Uterus (tissue), 4 donors: Measurements from ENCODE around the gene COL4A2. TPM values are rescaled to one million over a fixed set of nuclear protein-coding genes. Genes with fewer than 3 reads are reported as not detected.
A peak's percentile ranks its signal among the peaks of the same experiment; 100 is the strongest.
"Not testable (repeated sequence)": the region's sequence is repeated elsewhere in the genome, so short reads cannot be mapped to it uniquely, and the experiment has no call there.

Experiments
- DNase-seq, 2 donors: peaks; one replicate each; pipeline ENCODE4 v3.0.0-alpha.2; 2019 to 2020
- H3K27ac ChIP-seq, 2 donors: fragments of 200-600 bp; sonication (generic); 1 replicate in 1 of 2; 2 replicates in 1 of 2; pipeline ENCODE4 v1.5.1; 2016 to 2018
- H3K27me3 ChIP-seq, 2 donors: fragments of 200-600 bp; sonication (generic); one replicate each; pipeline ENCODE4 v1.5.1; 2018 to 2019; ENCODE audit warnings: control low read depth in 1 of 2
- H3K36me3 ChIP-seq, 2 donors: fragments of 200-600 bp; sonication (generic); one replicate each; pipeline ENCODE4 v1.5.1; 2019; ENCODE audit warnings: control low read depth in 1 of 2
- H3K4me1 ChIP-seq, 2 donors: fragments of 200-600 bp; sonication (generic); one replicate each; pipeline ENCODE4 v1.5.1; 2018 to 2019; ENCODE audit warnings: control low read depth in 1 of 2
- H3K4me3 ChIP-seq, 2 donors: fragments of 200-600 bp; sonication (generic); 1 replicate in 1 of 2; 2 replicates in 1 of 2; pipeline ENCODE4 v1.5.1; 2018 to 2019; ENCODE audit warnings: mild to moderate bottlenecking in 1 of 2
- H3K9me3 ChIP-seq, 2 donors: fragments of 200-600 bp; sonication (generic); one replicate each; pipeline ENCODE4 v1.5.1; 2019; ENCODE audit warnings: control low read depth in 1 of 2
- CTCF ChIP-seq, 4 experiments: fragments of 200-600 bp in 2 of 4; fragments of 450-650 bp in 2 of 4; sonication (generic) in 2 of 4; IDR thresholded peaks; one replicate each; pipeline ENCODE4 v1.5.1; 2016 to 2019; ENCODE audit warnings: antibody characterized with exemption in 4 of 4, mild to moderate bottlenecking in 2 of 4, moderate library complexity in 1 of 4
- POLR2A ChIP-seq, 2 donors: fragments of 450-650 bp; IDR thresholded peaks; one replicate each; pipeline ENCODE4 v1.6.1; 2016; ENCODE audit warnings: antibody characterized with exemption in 2 of 2, mild to moderate bottlenecking in 1 of 2, moderate library complexity in 1 of 2
- intact Hi-C: fragments of 100-400 bp; cut with DNase I; formaldehyde crosslinking; loops from one replicate; pipeline ENCODE4 v1.15.1; 2023; ENCODE audit warnings: low total_unique reads
- total RNA-seq, 4 donors: library from RNA; depleted of rRNA in 3 of 4; stranded (reverse); fragments of >200 nt in 3 of 4; gene quantifications; one replicate each; pipeline versions ENCODE4 v1.1.0 to v1.2.4, GENCODE V29; 2014 to 2023
- donor health status: DM: yes; HTN: yes; CAD: no.

COL4A2 gene
- total RNA-seq, 4 donors from 2014 or later, result 157 to 606 (median 284) TPM

GRCh38 chr13:110450016-110450900 is 143.2 kb downstream of the COL4A2 start:
- DNase-seq, result peak in 1 of 2 donors; percentile 9
- Histone ChIP-seq H3K4me3 (no peak overlapping the region), H3K4me1 (no peaks in the 10 kb centered on the region), H3K27ac (peak overlapping the region in 1 of 2 donors; percentile 12), H3K36me3 (no peaks in the 10 kb centered on the region), H3K27me3 (no peaks in the 10 kb centered on the region), H3K9me3 (no peaks in the 10 kb centered on the region)
- intact Hi-C loops, result no loop called here
- TF ChIP-seq CTCF (IDR thresholded peaks at IDR 0.05) (no peak), POLR2A (IDR thresholded peaks at IDR 0.05) (no peak)

- Histone ChIP-seq H3K4me1 (no peaks in the 10 kb centered on the region), H3K9me3 (no peaks in the 10 kb centered on the region), H3K36me3 (no peaks in the 10 kb centered on the region), H3K27me3 (no peaks in the 10 kb centered on the region), H3K4me3 (no peak overlapping the region), H3K27ac (no peak overlapping the region)
- TF ChIP-seq POLR2A (IDR thresholded peaks at IDR 0.05), result no peak
- no peak for TF ChIP-seq CTCF (IDR thresholded peaks at IDR 0.05)
- no peak for DNase-seq
- intact Hi-C loops, result no loop called here
These were observed 144.1 kb downstream of the COL4A2 start for GRCh38 chr13:110450941-110451730.

- H3K4me3 ChIP-seq, H3K4me1 ChIP-seq, H3K27me3 ChIP-seq, H3K36me3 ChIP-seq, intact Hi-C loops, DNase-seq, H3K9me3 ChIP-seq: not testable (repeated sequence)
- peak overlapping the region in 1 of 2 donors; percentile 29 for H3K27ac ChIP-seq
These were observed 146.0 kb downstream of the COL4A2 start for GRCh38 chr13:110453091-110453490.

GRCh38 chr13:110453797-110454196 is 146.7 kb downstream of the COL4A2 start:
- no peak for DNase-seq
- intact Hi-C loops, result no loop called here
- H3K4me3 ChIP-seq, result no peak overlapping the region

More at GRCh38 chr13:110453797-110454196, 146.7 kb downstream of the COL4A2 start:
- TF ChIP-seq CTCF (IDR thresholded peaks at IDR 0.05), result no peak
- no peak for TF ChIP-seq POLR2A (IDR thresholded peaks at IDR 0.05)
- no peaks in the 10 kb centered on the region for H3K27me3 ChIP-seq
- no peaks in the 10 kb centered on the region for H3K4me1 ChIP-seq
- no peaks in the 10 kb centered on the region for H3K9me3 ChIP-seq
- H3K27ac ChIP-seq, result peak overlapping the region in 1 of 2 donors; percentile 29
- no peaks in the 10 kb centered on the region for H3K36me3 ChIP-seq
